Hepatocyte (in vitro differentiated cells): Measurements from ENCODE around the gene PMEPA1. TPM values are rescaled to one million over a fixed set of nuclear protein-coding genes. Genes with fewer than 3 reads are reported as not detected.

Experiments
- DNase-seq: peaks from one replicate; pipeline ENCODE4 v3.0.0-alpha.2; 2016; ENCODE audit warnings: low spot score
- H2AFZ ChIP-seq: fragments of 200-600 bp; sonication (generic); 2 replicates; pipeline ENCODE4 v1.6.0; 2016; ENCODE audit warnings: antibody characterized with exemption, mild to moderate bottlenecking
- H3K27ac ChIP-seq: fragments of 200-600 bp; sonication (generic); 2 replicates; pipeline ENCODE4 v1.5.1; 2016; ENCODE audit warnings: mild to moderate bottlenecking
- H3K27me3 ChIP-seq: fragments of 200-600 bp; sonication (generic); 2 replicates; pipeline ENCODE4 v1.6.1; 2016
- H3K36me3 ChIP-seq: fragments of 200-600 bp; sonication (generic); replicated peaks from 2 replicates; pipeline ENCODE4 v1.5.1; 2016; ENCODE audit warnings: low read depth; ENCODE audit not compliant: insufficient read depth
- H3K4me1 ChIP-seq: fragments of 200-600 bp; sonication (generic); 2 replicates; pipeline ENCODE4 v1.5.1; 2016; ENCODE audit warnings: mild to moderate bottlenecking, moderate library complexity; ENCODE audit not compliant: insufficient read depth
- H3K4me2 ChIP-seq: fragments of 200-600 bp; sonication (generic); 2 replicates; pipeline ENCODE4 v1.6.0; 2016
- H3K4me3 ChIP-seq: fragments of 200-600 bp; sonication (generic); 2 replicates; pipeline ENCODE4 v1.5.1; 2016; ENCODE audit warnings: mild to moderate bottlenecking
- H3K79me2 ChIP-seq: fragments of 200-600 bp; sonication (generic); 2 replicates; pipeline ENCODE4 v1.6.0; 2017; ENCODE audit warnings: mild to moderate bottlenecking
- H3K9me2 ChIP-seq: fragments of 200-600 bp; sonication (generic); replicated peaks from 2 replicates; pipeline ENCODE4 v1.6.0; 2017; ENCODE audit warnings: mild to moderate bottlenecking; ENCODE audit not compliant: insufficient read depth
- H3K9me3 ChIP-seq: fragments of 200-600 bp; sonication (generic); 2 replicates; pipeline ENCODE4 v1.5.1; 2016; ENCODE audit warnings: low read depth, mild to moderate bottlenecking
- H4K20me1 ChIP-seq: fragments of 200-600 bp; sonication (generic); 2 replicates; pipeline ENCODE4 v1.6.0; 2016; ENCODE audit warnings: mild to moderate bottlenecking; ENCODE audit not compliant: insufficient read depth, poor library complexity, severe bottlenecking
- EZH2 ChIP-seq: fragments of 200-600 bp; sonication (generic); IDR thresholded peaks from 2 replicates; pipeline ENCODE4 v1.6.1; 2016; ENCODE audit warnings: antibody characterized with exemption, mild to moderate bottlenecking, borderline replicate concordance
- EZH2phosphoT487 ChIP-seq: fragments of 200-600 bp; sonication (generic); IDR thresholded peaks from one replicate; pipeline ENCODE4 v1.6.1; 2018; ENCODE audit warnings: antibody characterized with exemption, mild to moderate bottlenecking, low read depth, moderate library complexity; ENCODE audit not compliant: unreplicated experiment, severe bottlenecking
- WGBS: methylation state at CpG from one replicate; pipeline ENCODE4 v1.1.6; 2016; ENCODE audit warnings: low lambda C conversion rate; ENCODE audit errors: missing lambda C conversion rate; 5-methylcytosine and 5-hydroxymethylcytosine counted together
- polyA plus RNA-seq: library from polyadenylated mRNA; unstranded; fragments of >200 nt; fragmentation: Nextera tagmentation; extraction: Ambion mirVana; gene quantifications from 2 replicates; pipeline ENCODE4 v1.2.1, GENCODE V29; 2016
- total RNA-seq: library from RNA; depleted of rRNA; stranded (reverse); fragments of >200 nt; gene quantifications from 2 replicates; pipeline ENCODE4 v1.2.3, GENCODE V29; 2014
- TF ChIP-seq, protein P1 (sequence below): fragments of 200-600 bp; sonication (generic); IDR thresholded peaks from 2 replicates; pipeline ENCODE4 v1.5.1; 2016; ENCODE audit warnings: antibody characterized with exemption, mild to moderate bottlenecking; ENCODE audit not compliant: poor library complexity

PMEPA1 gene
- total and polyA plus RNA-seq, 2 experiments from 2014 or later: 6.8 to 40.3 TPM

DNA sequence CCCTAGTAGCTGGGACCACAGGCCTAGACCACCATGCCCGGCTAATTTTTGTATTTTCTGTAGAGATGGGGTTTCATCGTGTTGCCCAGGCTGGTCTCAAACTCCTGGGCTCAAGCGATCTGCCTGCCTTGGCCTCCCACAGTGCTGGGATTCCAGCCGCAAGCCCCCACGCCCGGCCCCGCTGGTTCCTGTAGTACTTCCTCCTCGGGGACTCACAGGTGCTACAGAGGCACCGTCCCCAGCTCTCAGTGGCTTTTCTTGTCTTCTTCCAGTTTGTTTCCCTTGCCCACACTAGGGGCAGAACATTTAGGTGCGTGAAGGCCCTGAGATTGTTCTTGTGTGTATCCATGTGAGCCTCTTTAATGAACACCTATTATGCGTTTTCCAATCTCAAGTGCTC lies 88.8 kb downstream of the PMEPA1 start:
- Histone ChIP-seq H3K4me1 (no peaks in the 10 kb centered on the region), H3K4me2 (no peak overlapping the region), H2AFZ (no peak overlapping the region), H3K27me3 (no peaks in the 10 kb centered on the region), H3K27ac (no peak overlapping the region), H3K9me2 (no peaks in the 10 kb centered on the region), H3K9me3 (no peaks in the 10 kb centered on the region), H3K36me3 (no peaks in the 10 kb centered on the region), H3K4me3 (no peak overlapping the region), H3K79me2 (no peaks in the 10 kb centered on the region), H4K20me1 (no peaks in the 10 kb centered on the region)
- no peak for TF ChIP-seq EZH2phosphoT487
- TF ChIP-seq, protein P1, sequence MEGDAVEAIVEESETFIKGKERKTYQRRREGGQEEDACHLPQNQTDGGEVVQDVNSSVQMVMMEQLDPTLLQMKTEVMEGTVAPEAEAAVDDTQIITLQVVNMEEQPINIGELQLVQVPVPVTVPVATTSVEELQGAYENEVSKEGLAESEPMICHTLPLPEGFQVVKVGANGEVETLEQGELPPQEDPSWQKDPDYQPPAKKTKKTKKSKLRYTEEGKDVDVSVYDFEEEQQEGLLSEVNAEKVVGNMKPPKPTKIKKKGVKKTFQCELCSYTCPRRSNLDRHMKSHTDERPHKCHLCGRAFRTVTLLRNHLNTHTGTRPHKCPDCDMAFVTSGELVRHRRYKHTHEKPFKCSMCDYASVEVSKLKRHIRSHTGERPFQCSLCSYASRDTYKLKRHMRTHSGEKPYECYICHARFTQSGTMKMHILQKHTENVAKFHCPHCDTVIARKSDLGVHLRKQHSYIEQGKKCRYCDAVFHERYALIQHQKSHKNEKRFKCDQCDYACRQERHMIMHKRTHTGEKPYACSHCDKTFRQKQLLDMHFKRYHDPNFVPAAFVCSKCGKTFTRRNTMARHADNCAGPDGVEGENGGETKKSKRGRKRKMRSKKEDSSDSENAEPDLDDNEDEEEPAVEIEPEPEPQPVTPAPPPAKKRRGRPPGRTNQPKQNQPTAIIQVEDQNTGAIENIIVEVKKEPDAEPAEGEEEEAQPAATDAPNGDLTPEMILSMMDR: no peak
- TF ChIP-seq EZH2: no peak
- 90% methylated on average over 11 of the region's 11 CpGs for WGBS
- no peak for DNase-seq

DNA sequence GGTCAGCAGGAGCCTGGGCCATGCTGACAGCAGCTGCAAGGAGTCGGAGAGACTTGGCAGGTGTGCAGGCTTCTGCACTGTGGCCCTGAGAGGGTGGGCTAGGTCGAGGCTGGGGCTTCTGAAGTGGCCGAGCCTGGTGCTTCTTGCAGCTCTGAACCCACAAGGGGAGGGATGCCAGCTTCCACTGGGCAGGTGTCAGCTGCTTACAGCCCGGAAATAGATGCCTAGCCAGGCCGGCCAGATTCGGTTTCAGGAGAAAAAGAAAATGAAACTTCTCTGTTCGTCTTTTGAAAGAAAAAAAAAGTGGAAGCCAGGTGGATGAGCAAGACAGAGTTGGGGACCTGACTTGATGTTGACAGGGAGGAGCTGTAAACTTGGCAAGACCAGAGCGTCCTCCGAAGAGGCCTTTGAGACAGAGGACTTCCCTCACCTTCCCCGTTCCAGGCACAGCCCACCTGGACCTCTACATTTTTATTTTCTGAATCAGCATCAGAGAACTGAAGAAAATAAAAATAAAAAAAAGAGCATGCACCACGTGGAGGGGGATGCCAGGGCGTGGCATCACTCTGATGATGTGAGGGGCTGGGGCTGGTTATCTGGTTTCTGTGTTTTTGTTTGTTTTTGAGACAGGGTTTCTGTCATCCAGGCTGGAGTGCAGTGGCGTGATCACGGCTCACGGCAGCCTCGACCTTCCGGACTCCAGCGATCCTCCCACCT lies 89.4 kb downstream of the PMEPA1 start, which contains the start of gene ZBP1:
ZBP1 (minus strand) TSS at position 153 of the 717 bp plus-strand sequence; CDS start at position 22, 131 bp downstream.
- H3K9me3 ChIP-seq: no peaks in the 10 kb centered on the region
- DNase-seq: no peak
- no peak for TF ChIP-seq EZH2phosphoT487
- TF ChIP-seq EZH2: no peak
- no peaks in the 10 kb centered on the region for H3K79me2 ChIP-seq
- H3K27me3 ChIP-seq: no peaks in the 10 kb centered on the region
- WGBS: 89% methylated on average over 18 of the region's 18 CpGs
- no peak within 1 kb of the TSS for H3K4me3 ChIP-seq
- no peaks in the 10 kb centered on the region for H3K4me1 ChIP-seq
- H2AFZ ChIP-seq: no peak within 1 kb of the TSS
- H3K4me2 ChIP-seq: no peak within 1 kb of the TSS
- H4K20me1 ChIP-seq: no peaks in the 10 kb centered on the region
- no peak within 1 kb of the TSS for H3K27ac ChIP-seq
- no peaks in the 10 kb centered on the region for H3K36me3 ChIP-seq
- no peaks in the 10 kb centered on the region for H3K9me2 ChIP-seq

DNA sequence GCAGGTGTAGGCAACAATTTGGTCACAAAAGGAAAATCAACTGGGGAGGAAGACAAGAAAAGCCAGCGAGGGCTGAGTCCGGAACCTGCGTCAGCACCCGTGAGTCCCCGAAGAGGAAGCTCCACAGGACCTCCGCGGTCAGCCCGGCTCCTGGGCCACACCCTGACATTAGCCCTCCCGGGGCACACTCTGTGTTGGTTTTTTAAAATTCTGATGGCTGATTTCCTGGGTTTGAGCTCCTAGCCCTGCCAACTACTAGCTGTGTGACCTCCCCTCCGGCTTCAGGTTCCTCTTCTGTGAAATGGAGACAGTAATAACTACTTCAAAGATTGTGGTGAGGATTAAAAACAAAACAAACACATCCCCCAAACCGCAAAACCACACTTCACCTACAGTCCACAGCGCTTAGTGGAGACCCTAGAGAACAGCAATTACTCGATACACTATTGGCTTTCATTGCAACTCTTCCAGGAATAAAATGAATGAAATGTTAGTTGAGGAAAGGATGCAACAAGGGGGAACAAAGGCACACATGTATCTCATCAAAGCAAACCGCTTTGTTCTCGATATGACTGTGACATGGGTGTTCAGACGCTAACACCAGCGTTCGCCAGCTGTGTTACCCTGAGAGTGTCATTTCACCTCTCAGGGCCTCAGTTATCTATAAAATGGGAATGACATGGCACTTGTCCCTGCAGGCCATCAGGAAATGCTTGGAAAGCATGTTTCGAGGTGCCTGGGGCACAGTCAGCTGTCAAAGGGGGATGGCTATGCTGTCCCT lies 90.6 kb downstream of the PMEPA1 start:
- H3K36me3 ChIP-seq: no peaks in the 10 kb centered on the region
- H3K27me3 ChIP-seq: no peaks in the 10 kb centered on the region
- H3K4me3 ChIP-seq: no peak overlapping the region
- H3K9me3 ChIP-seq: no peaks in the 10 kb centered on the region
- no peaks in the 10 kb centered on the region for H3K79me2 ChIP-seq
- WGBS: 85% methylated on average over 19 of the region's 19 CpGs
- H3K9me2 ChIP-seq: no peaks in the 10 kb centered on the region
- DNase-seq: no peak
- H2AFZ ChIP-seq: no peak overlapping the region
- H3K4me2 ChIP-seq: no peak overlapping the region
- H3K27ac ChIP-seq: no peak overlapping the region
- H3K4me1 ChIP-seq: no peaks in the 10 kb centered on the region
- TF ChIP-seq EZH2: no peak
- H4K20me1 ChIP-seq: no peaks in the 10 kb centered on the region

DNA sequence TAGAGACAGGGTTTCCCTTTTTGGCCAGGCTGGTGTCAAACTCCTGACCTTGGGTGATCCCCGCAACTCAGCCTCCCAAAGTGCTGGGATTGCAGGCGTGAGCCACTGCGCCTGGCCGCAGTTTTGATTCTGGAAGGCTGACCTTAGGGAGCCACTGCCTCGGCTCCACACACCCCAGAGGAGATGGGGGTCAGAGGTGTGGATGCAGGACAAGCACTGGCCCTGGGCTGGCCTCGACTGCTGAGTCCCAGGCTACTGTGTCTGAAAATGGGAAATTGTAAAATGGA lies 91.1 kb downstream of the PMEPA1 start:
- DNase-seq: no peak
- H3K27ac ChIP-seq: no peak overlapping the region
- H3K27me3 ChIP-seq: no peaks in the 10 kb centered on the region
- no peak overlapping the region for H3K4me3 ChIP-seq
- no peaks in the 10 kb centered on the region for H3K79me2 ChIP-seq
- no peaks in the 10 kb centered on the region for H3K36me3 ChIP-seq
- no peak overlapping the region for H3K4me2 ChIP-seq
- no peak overlapping the region for H2AFZ ChIP-seq
- no peaks in the 10 kb centered on the region for H3K4me1 ChIP-seq
- no peaks in the 10 kb centered on the region for H3K9me2 ChIP-seq
- H3K9me3 ChIP-seq: no peaks in the 10 kb centered on the region
- TF ChIP-seq EZH2 (no peak), EZH2phosphoT487 (no peak)
- TF ChIP-seq, protein P1: no peak
- 86% methylated on average over 6 of the region's 6 CpGs for WGBS
- no peaks in the 10 kb centered on the region for H4K20me1 ChIP-seq
